Body of pancreas (tissue), 4 donors: Measurements from ENCODE around the gene COQ4. TPM values are rescaled to one million over a fixed set of nuclear protein-coding genes. Genes with fewer than 3 reads are reported as not detected.

Experiments used
- ATAC-seq: fragments of 150-250 bp; one replicate; pipeline ENCODE4 v1.9.1; 2016
- DNase-seq, 4 donors: peaks; one replicate each; pipeline ENCODE4 v3.0.0-alpha.2; 2019
- H3K27ac ChIP-seq, 4 donors: fragments of 200-600 bp; sonication (generic); 1 replicate in 3 of 4; 2 replicates in 1 of 4; pipeline versions ENCODE4 v1.5.1 to v1.6.1; 2016 to 2019; ENCODE audit warnings: mild to moderate bottlenecking in 1 of 4, mixed read lengths in 1 of 4, moderate library complexity in 1 of 4
- H3K27me3 ChIP-seq, 2 donors: fragments of 200-600 bp; sonication (generic); one replicate each; pipeline ENCODE4 v1.6.0; 2016; ENCODE audit warnings: mild to moderate bottlenecking in 1 of 2
- H3K36me3 ChIP-seq, 2 donors: fragments of 200-600 bp; sonication (generic); replicated peaks in 1 of 2; 2 replicates each; pipeline ENCODE4 v1.5.1; 2016; ENCODE audit warnings: low read depth in 2 of 2; ENCODE audit not compliant: insufficient read depth in 1 of 2
- H3K4me1 ChIP-seq: fragments of 200-600 bp; sonication (generic); one replicate; pipeline ENCODE4 v1.6.0; 2016
- H3K4me3 ChIP-seq, 2 donors: fragments of 200-600 bp; sonication (generic); 1 replicate in 1 of 2; 2 replicates in 1 of 2; pipeline ENCODE4 v1.5.1; 2016 to 2019
- H3K9me3 ChIP-seq, 3 donors: fragments of 200-600 bp; sonication (generic); 1 replicate in 2 of 3; 2 replicates in 1 of 3; pipeline ENCODE4 v1.5.1; 2016
- POLR2A ChIP-seq, 3 donors: fragments of 450-650 bp; IDR thresholded peaks; one replicate each; pipeline ENCODE4 v1.6.1; 2016; ENCODE audit warnings: antibody characterized with exemption in 3 of 3, mild to moderate bottlenecking in 2 of 3
- WGBS, 2 donors: methylation state at CpG; one replicate each; pipeline ENCODE4 v1.1.5; 2017; 5-methylcytosine and 5-hydroxymethylcytosine counted together
- intact Hi-C: fragments of 100-400 bp; cut with DNase I; formaldehyde crosslinking; loops from one replicate; pipeline ENCODE4 v1.15.1; 2023
- total RNA-seq, 2 donors: library from RNA; depleted of rRNA; stranded (reverse); fragments of >200 nt; gene quantifications; one replicate each; pipeline ENCODE4 v1.1.0, GENCODE V29; 2016
- TF ChIP-seq, protein P1 (sequence below), 7 experiments: fragments of 450-650 bp in 4 of 7; fragments of 200-600 bp in 3 of 7; sonication (generic) in 3 of 7; IDR thresholded peaks; one replicate each; pipeline ENCODE4 v1.5.1; 2016 to 2019; ENCODE audit warnings: antibody characterized with exemption in 7 of 7

COQ4 gene
- total RNA-seq, 2 donors from 2014 or later, result 37.4 to 89.7 TPM

DNA sequence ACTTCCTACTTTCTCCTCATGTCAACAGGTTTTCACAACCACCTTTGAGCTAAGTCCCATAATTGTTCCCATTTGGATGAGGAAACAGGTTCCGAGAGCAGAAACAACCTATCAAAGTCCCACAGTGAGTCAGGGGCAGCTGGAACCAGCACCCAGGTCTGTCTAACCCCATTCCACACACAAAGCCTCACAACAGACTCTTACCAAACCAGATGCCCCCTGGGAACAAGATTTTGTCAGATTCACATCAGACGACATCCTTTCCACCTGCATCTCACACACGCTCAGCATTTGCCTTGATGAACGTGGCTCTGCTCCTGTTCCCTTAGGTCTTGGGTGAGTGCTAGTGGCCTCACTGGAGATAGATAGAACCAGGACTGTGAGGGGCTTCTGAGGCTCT lies 29.5 kb upstream of the COQ4 start:
- H3K9me3 ChIP-seq, result no peaks in the 10 kb centered on the region
- H3K4me1 ChIP-seq, result peaks cover 7% of the 10 kb centered on the region
- 87 to 97% methylated on average over 4 of the region's 4 CpGs for WGBS, 2 donors
- H3K36me3 ChIP-seq, result peaks cover 0 to 2% of the 10 kb centered on the region in 2 donors
- intact Hi-C loops, result no loop called here
- no peak overlapping the region for H3K27ac ChIP-seq
- TF ChIP-seq, protein P1, sequence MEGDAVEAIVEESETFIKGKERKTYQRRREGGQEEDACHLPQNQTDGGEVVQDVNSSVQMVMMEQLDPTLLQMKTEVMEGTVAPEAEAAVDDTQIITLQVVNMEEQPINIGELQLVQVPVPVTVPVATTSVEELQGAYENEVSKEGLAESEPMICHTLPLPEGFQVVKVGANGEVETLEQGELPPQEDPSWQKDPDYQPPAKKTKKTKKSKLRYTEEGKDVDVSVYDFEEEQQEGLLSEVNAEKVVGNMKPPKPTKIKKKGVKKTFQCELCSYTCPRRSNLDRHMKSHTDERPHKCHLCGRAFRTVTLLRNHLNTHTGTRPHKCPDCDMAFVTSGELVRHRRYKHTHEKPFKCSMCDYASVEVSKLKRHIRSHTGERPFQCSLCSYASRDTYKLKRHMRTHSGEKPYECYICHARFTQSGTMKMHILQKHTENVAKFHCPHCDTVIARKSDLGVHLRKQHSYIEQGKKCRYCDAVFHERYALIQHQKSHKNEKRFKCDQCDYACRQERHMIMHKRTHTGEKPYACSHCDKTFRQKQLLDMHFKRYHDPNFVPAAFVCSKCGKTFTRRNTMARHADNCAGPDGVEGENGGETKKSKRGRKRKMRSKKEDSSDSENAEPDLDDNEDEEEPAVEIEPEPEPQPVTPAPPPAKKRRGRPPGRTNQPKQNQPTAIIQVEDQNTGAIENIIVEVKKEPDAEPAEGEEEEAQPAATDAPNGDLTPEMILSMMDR (IDR thresholded peaks at IDR 0.05), result no peak
- TF ChIP-seq POLR2A (IDR thresholded peaks at IDR 0.05), result no peak
- no peak overlapping the region for H3K4me3 ChIP-seq
- ATAC-seq (no peak), DNase-seq (no peak)
- no peaks in the 10 kb centered on the region for H3K27me3 ChIP-seq

DNA sequence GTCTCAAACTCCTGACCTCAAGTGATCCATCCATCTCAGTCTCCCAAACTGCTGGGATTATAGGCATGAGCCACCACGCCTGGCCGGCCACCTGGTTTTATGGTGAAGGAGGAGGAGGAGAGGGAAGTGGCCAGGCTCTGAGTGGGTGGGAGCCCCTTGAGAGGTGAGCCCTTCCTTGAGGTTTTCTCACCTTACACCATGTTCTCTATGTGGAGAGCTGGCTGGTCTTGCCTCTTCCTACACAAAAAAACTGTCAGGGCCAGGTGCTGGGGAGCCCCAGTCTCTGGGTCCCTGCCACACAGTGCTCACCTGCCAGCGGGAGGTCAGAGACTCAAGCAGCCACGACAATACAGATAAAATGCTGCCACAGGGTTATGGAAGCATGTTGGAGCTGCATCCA lies 28.5 kb upstream of the COQ4 start:
- DNase-seq, result no peak
- WGBS, 2 donors, result 72 to 89% methylated on average over 2 to 4 of the region's 4 CpGs
- Histone ChIP-seq H3K27me3 (no peaks in the 10 kb centered on the region), H3K27ac (no peak overlapping the region), H3K9me3 (no peaks in the 10 kb centered on the region), H3K36me3 (no peaks in the 10 kb centered on the region), H3K4me3 (no peak overlapping the region), H3K4me1 (peaks cover 7% of the 10 kb centered on the region)
- ATAC-seq, result no peak
- intact Hi-C loops, result no loop called here
- no peak for TF ChIP-seq POLR2A (IDR thresholded peaks at IDR 0.05)
- TF ChIP-seq, protein P1 (IDR thresholded peaks at IDR 0.05), result no peak

DNA sequence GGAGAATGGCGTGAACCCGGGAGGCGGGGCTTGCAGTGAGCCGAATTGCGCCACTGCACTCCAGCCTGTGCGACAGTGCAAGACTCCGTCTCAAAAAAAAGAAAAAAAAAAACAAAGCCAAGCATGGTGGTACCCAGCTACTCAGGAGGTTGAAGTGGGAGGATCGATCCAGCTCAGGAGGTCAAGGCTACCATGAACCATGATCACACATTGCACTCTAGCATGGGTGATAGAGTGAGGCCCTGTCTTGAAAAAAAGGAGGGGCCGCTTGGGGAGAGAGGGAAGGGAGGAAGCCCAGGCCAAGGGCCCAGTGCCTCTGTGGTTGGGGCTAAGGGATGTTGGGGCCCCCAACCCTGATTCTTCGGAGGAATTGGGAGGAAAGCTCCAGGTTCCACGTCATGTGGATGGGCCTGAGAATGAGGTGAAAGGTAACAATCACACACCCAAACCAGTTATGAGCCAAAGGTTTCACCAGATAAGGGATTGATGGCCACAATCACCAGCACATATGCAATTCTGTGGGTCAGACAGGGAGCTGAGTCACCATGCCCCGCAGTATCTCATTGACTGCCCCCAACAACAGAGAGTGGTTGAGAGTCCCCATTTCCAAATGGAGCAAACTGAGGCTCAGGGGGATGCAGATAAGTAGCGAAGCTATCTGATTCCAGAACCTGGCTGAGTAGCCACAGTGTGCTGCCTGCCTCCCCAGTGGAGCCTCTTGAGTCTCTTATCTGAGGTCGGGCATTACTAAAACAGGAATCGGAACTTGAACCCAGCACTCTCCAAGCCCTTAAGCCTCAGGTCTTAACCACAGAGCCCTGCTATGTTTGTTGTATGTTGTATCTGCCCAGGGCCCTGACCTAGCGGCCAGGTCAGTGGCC lies 26.1 kb upstream of the COQ4 start:
- Histone ChIP-seq H3K27me3 (no peaks in the 10 kb centered on the region), H3K36me3 (no peaks in the 10 kb centered on the region), H3K27ac (peak overlapping the region in 1 of 4 donors; percentile 84), H3K4me3 (no peak overlapping the region), H3K4me1 (peaks cover 7% of the 10 kb centered on the region), H3K9me3 (no peaks in the 10 kb centered on the region)
- TF ChIP-seq, protein P1 (IDR thresholded peaks at IDR 0.05), result no peak
- TF ChIP-seq POLR2A (IDR thresholded peaks at IDR 0.05), result no peak
- intact Hi-C loops, result no loop called here
- no peak for DNase-seq
- no peak for ATAC-seq
- 81 to 86% methylated on average over 14 to 16 of the region's 16 CpGs for WGBS, 2 donors

DNA sequence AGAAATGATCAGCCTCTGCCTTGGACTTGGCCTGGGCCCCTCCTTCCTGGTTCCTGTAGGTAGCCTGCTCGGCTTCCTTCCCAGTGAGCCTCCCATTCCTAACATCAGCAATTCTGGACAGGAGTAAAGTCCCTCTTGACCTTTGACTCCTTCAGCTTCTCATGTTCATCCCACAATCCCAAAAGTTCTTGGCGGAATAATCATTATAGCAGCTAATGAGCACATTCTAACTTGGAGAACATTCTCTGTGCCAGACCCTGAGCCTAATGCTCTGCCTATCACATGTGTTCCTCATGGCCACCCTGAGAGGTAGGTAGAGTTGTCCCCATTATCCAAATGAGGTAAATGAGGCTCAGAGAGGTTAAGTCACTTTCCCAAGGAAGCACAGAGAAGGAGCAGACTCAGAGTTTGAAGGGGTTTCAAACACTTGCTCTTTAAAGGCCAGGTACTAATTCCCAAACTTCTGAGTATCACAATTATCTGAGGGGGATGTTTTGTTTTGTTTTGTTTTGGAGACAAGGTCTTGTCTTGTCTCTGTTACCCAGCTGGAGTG lies 25.3 kb upstream of the COQ4 start:
- DNase-seq (no peak), ATAC-seq (no peak)
- Histone ChIP-seq H3K9me3 (no peaks in the 10 kb centered on the region), H3K36me3 (no peaks in the 10 kb centered on the region), H3K4me3 (no peak overlapping the region), H3K27me3 (no peaks in the 10 kb centered on the region), H3K4me1 (peaks cover 7% of the 10 kb centered on the region), H3K27ac (no peak overlapping the region)
- intact Hi-C loops, result no loop called here
- TF ChIP-seq POLR2A (IDR thresholded peaks at IDR 0.05), result no peak
- TF ChIP-seq, protein P1 (IDR thresholded peaks at IDR 0.05), result no peak
- WGBS, 2 donors, result 94 to 100% methylated on average over 2 of the region's 2 CpGs
